ENCODE results near the gene KRR1. TPM values are rescaled to one million over a fixed set of nuclear protein-coding genes. Genes with fewer than 3 reads are reported as not detected.
"Not testable (repeated sequence)": the region's sequence is repeated elsewhere in the genome, so short reads cannot be mapped to it uniquely, and the experiment has no call there.

Gene KRR1
- total RNA-seq, 5 donors from 2014 or later (not counting 1 experiment from before 2014, with no cell fraction given), result 53.7 to 122 (median 66.5) TPM

DNA sequence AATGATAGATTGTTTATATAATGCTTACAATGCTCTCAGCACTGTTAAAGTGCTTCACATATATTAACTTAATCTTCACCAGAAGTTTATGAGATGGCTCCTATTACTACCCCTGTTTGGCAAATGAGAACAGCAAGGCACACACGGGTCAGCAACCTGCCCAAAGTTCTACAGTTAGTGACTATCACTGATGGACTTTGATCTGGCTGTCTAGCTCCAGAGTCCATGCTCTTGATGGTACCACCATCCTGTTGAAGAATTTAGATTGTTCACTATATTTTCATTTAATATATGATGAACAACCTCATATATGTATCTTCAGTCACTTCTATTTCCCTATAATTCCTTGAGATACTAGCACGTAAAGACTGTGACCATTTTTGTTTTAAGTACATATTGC is 20.2 kb downstream of the KRR1 start:
- Histone ChIP-seq H3K4me3 (ENCODE audit: control insufficient read depth in 1 of 2, extremely low read depth in 1 of 2, low read length in 1 of 2) (no peak overlapping the region), H3K36me3 (ENCODE audit: control insufficient read depth in 2 of 2, extremely low read depth in 1 of 2, insufficient read depth in 1 of 2, low read length in 1 of 2) (peaks cover 4 to 52% of the 10 kb centered on the region in 2 donors), H3K27me3 (replicated peaks in 1 of 2; ENCODE audit: control insufficient read depth in 2 of 2, extremely low read depth in 1 of 2, insufficient read depth in 2 of 2, low read length in 1 of 2) (no peaks in the 10 kb centered on the region), H3K4me1 (ENCODE audit: control insufficient read depth in 1 of 2, extremely low read depth in 1 of 2, insufficient read depth in 2 of 2, low read length in 2 of 2) (peaks cover 0 to 9% of the 10 kb centered on the region in 2 experiments), H3K9me3 (no peaks in the 10 kb centered on the region), H3K27ac (ENCODE audit: low read length) (no peak overlapping the region)
- Mint-ChIP-seq H3K4me1 (peaks cover 13 to 57% (median 51%) of the 10 kb centered on the region in 3 donors), H3K4me3 (no peak overlapping the region), H3K27ac (no peak overlapping the region), H3K36me3 (peaks cover 39% of the 10 kb centered on the region), H3K9me3 (no peaks in the 10 kb centered on the region), H3K27me3 (no peaks in the 10 kb centered on the region)
- DNase-seq (no peak), ATAC-seq (replicated peaks in 1 of 4) (no peak)
- no CpG with 5 or more reads among the region's 2 CpGs for WGBS (ENCODE audit: insufficient coverage)
- CTCF ChIA-PET, result interaction anchor here (0.7 to 1.0 kb wide), 2 partner anchors 562 to 967 kb away, joined by 3 to 4 read pairs; no protein-coding TSS in a partner anchor
- POLR2A ChIA-PET, result interaction anchor here in 1 of 2 donors (0.6 kb wide), 3 partner anchors 8 to 11 kb away, joined by 3 to 5 read pairs (median 4); no protein-coding TSS in a partner anchor

GRCh38 chr12:75489613-75490210 is 21.7 kb downstream of the KRR1 start:
- no peaks in the 10 kb centered on the region for H3K9me3 Mint-ChIP-seq
- Histone ChIP-seq H3K27me3 (replicated peaks in 1 of 2; ENCODE audit: control insufficient read depth in 2 of 2, extremely low read depth in 1 of 2, insufficient read depth in 2 of 2, low read length in 1 of 2) (no peaks in the 10 kb centered on the region), H3K9me3 (no peaks in the 10 kb centered on the region), H3K36me3 (ENCODE audit: control insufficient read depth in 2 of 2, extremely low read depth in 1 of 2, insufficient read depth in 1 of 2, low read length in 1 of 2) (peaks cover 4 to 38% of the 10 kb centered on the region in 2 donors), H3K4me1 (ENCODE audit: control insufficient read depth in 1 of 2, extremely low read depth in 1 of 2, insufficient read depth in 2 of 2, low read length in 2 of 2) (peaks cover 2 to 9% of the 10 kb centered on the region in 2 experiments), H3K27ac (ENCODE audit: low read length) (no peak overlapping the region), H3K4me3 (ENCODE audit: control insufficient read depth in 1 of 2, extremely low read depth in 1 of 2, low read length in 1 of 2) (no peak overlapping the region)
- H3K36me3 Mint-ChIP-seq, result peaks cover 39% of the 10 kb centered on the region
- H3K27me3 Mint-ChIP-seq, result no peaks in the 10 kb centered on the region
- WGBS (ENCODE audit: insufficient coverage), result 24% methylated on average over 5 of the region's 7 CpGs
- no peak for DNase-seq
- peaks cover 13 to 68% (median 61%) of the 10 kb centered on the region in 3 donors for H3K4me1 Mint-ChIP-seq
- peak in 3 of 4 experiments; percentile 61 to 70 (median 61) for ATAC-seq (replicated peaks in 1 of 4)
- peak overlapping the region; percentile 71 to 81 for H3K27ac Mint-ChIP-seq
- peak overlapping the region in 1 of 3 donors; percentile 11 for H3K4me3 Mint-ChIP-seq
- ChIA-PET POLR2A (interaction anchor here in 1 of 2 donors (1.0 kb wide), 1 partner anchor 18 kb away, joined by 4 read pairs; no protein-coding TSS in a partner anchor), CTCF (interaction anchor here in 1 of 2 donors (0.7 kb wide), 1 partner anchor 52 kb away, joined by 3 read pairs; no protein-coding TSS in a partner anchor)

DNA sequence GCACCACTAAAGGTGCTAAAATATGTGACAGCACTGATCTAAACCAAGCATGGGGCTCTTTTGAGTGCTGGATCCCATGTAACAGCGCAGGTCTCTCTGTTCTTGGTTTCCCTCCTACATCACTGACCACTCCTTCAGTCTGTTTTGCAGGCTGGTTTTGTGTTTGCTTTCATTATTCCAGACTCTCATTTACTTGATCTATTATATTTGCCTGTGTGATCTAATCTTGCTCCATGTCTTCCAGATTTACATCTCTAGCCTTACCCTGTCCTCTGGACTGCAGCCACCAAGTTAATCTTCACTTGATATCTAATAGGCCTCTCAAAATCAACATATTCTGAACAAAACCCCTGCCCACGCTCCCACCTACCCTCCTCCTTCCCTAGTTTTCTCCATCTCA is 22.2 kb downstream of the KRR1 start:
- H3K4me3 Mint-ChIP-seq, result no peak overlapping the region
- Histone ChIP-seq H3K9me3 (no peaks in the 10 kb centered on the region), H3K36me3 (ENCODE audit: control insufficient read depth in 2 of 2, extremely low read depth in 1 of 2, insufficient read depth in 1 of 2, low read length in 1 of 2) (peaks cover 4 to 34% of the 10 kb centered on the region in 2 donors), H3K27ac (ENCODE audit: low read length) (peak overlapping the region; percentile 6), H3K27me3 (replicated peaks in 1 of 2; ENCODE audit: control insufficient read depth in 2 of 2, extremely low read depth in 1 of 2, insufficient read depth in 2 of 2, low read length in 1 of 2) (no peaks in the 10 kb centered on the region), H3K4me3 (ENCODE audit: control insufficient read depth in 1 of 2, extremely low read depth in 1 of 2, low read length in 1 of 2) (no peak overlapping the region), H3K4me1 (ENCODE audit: control insufficient read depth in 1 of 2, extremely low read depth in 1 of 2, insufficient read depth in 2 of 2, low read length in 2 of 2) (peaks cover 2 to 13% of the 10 kb centered on the region in 2 experiments)
- WGBS (ENCODE audit: insufficient coverage), result 80% methylated on average over 1 of the region's 2 CpGs
- H3K36me3 Mint-ChIP-seq, result peaks cover 44% of the 10 kb centered on the region
- ATAC-seq (replicated peaks in 1 of 4) (no peak), DNase-seq (no peak)
- CTCF ChIA-PET, result interaction anchor here in 1 of 2 donors (1.0 to 1.1 kb wide), 3 partner anchors 15 to 155 kb away, joined by 3 to 4 read pairs (median 3); partner anchors contain the start of gene GLIPR1L1
- H3K27ac Mint-ChIP-seq, result peak overlapping the region; percentile 71 to 81
- peaks cover 18 to 70% (median 65%) of the 10 kb centered on the region in 3 donors for H3K4me1 Mint-ChIP-seq
- H3K9me3 Mint-ChIP-seq, result no peaks in the 10 kb centered on the region
- no peaks in the 10 kb centered on the region for H3K27me3 Mint-ChIP-seq
- POLR2A ChIA-PET, result interaction anchor here in 1 of 2 donors (0.5 to 1.0 kb wide), 2 partner anchors 18 to 652 kb away, joined by 4 to 9 read pairs; no protein-coding TSS in a partner anchor

- no peaks in the 10 kb centered on the region for H3K9me3 ChIP-seq
- DNase-seq (peak in 3 of 35 experiments; percentile 13 to 50 (median 17)), ATAC-seq (replicated peaks in 1 of 4) (peak in 1 of 4 experiments; percentile 40)
- no peaks in the 10 kb centered on the region for H3K27me3 ChIP-seq (replicated peaks in 1 of 2; ENCODE audit: control insufficient read depth in 2 of 2, extremely low read depth in 1 of 2, insufficient read depth in 2 of 2, low read length in 1 of 2)
- Mint-ChIP-seq H3K4me1 (peaks cover 25 to 71% (median 67%) of the 10 kb centered on the region in 3 donors), H3K27me3 (no peaks in the 10 kb centered on the region), H3K27ac (peak overlapping the region; percentile 45 to 58), H3K36me3 (peaks cover 45% of the 10 kb centered on the region), H3K9me3 (no peaks in the 10 kb centered on the region), H3K4me3 (no peak overlapping the region)
- ChIA-PET POLR2A (interaction anchor here (0.5 to 0.6 kb wide), 2 partner anchors 131 to 652 kb away, joined by 3 to 9 read pairs; no protein-coding TSS in a partner anchor), CTCF (interaction anchor here in 1 of 2 donors (1.0 to 1.3 kb wide), 4 partner anchors 9 to 154 kb away, joined by 3 to 4 read pairs (median 3); partner anchors contain the start of gene GLIPR1L1)
- peaks cover 2 to 16% of the 10 kb centered on the region in 2 experiments for H3K4me1 ChIP-seq (ENCODE audit: control insufficient read depth in 1 of 2, extremely low read depth in 1 of 2, insufficient read depth in 2 of 2, low read length in 2 of 2)
- peaks cover 4 to 36% of the 10 kb centered on the region in 2 donors for H3K36me3 ChIP-seq (ENCODE audit: control insufficient read depth in 2 of 2, extremely low read depth in 1 of 2, insufficient read depth in 1 of 2, low read length in 1 of 2)
- H3K27ac ChIP-seq (ENCODE audit: low read length), result no peak overlapping the region
- no peak overlapping the region for H3K4me3 ChIP-seq (ENCODE audit: control insufficient read depth in 1 of 2, extremely low read depth in 1 of 2, low read length in 1 of 2)
Measured at GRCh38 chr12:75488553-75488952, 22.9 kb downstream of the KRR1 start.

- peaks cover 4 to 28% of the 10 kb centered on the region in 2 donors for H3K36me3 ChIP-seq (ENCODE audit: control insufficient read depth in 2 of 2, extremely low read depth in 1 of 2, insufficient read depth in 1 of 2, low read length in 1 of 2)
- CTCF ChIA-PET, result interaction anchor here in 1 of 2 donors (1.3 kb wide), 1 partner anchor 8 kb away, joined by 3 read pairs; no protein-coding TSS in a partner anchor
- no peak overlapping the region for H3K4me3 Mint-ChIP-seq
- H3K9me3 Mint-ChIP-seq, result no peaks in the 10 kb centered on the region
- H3K9me3 ChIP-seq, result no peaks in the 10 kb centered on the region
- no peak overlapping the region for H3K27ac ChIP-seq (ENCODE audit: low read length)
- H3K4me3 ChIP-seq (ENCODE audit: control insufficient read depth in 1 of 2, extremely low read depth in 1 of 2, low read length in 1 of 2), result no peak overlapping the region
- H3K36me3 Mint-ChIP-seq, result peaks cover 48% of the 10 kb centered on the region
- no peaks in the 10 kb centered on the region for H3K27me3 Mint-ChIP-seq
- ATAC-seq (replicated peaks in 1 of 4) (no peak), DNase-seq (no peak)
- H3K4me1 ChIP-seq (ENCODE audit: control insufficient read depth in 1 of 2, extremely low read depth in 1 of 2, insufficient read depth in 2 of 2, low read length in 2 of 2), result peaks cover 8 to 23% of the 10 kb centered on the region in 2 experiments
- POLR2A ChIA-PET, result no interaction called here
- H3K4me1 Mint-ChIP-seq, result peaks cover 37 to 75% (median 73%) of the 10 kb centered on the region in 3 donors
- 80% methylated on average over 1 of the region's 4 CpGs for WGBS (ENCODE audit: insufficient coverage)
- H3K27me3 ChIP-seq (replicated peaks in 1 of 2; ENCODE audit: control insufficient read depth in 2 of 2, extremely low read depth in 1 of 2, insufficient read depth in 2 of 2, low read length in 1 of 2), result no peaks in the 10 kb centered on the region
- peak overlapping the region; percentile 15 to 48 for H3K27ac Mint-ChIP-seq
Measured at GRCh38 chr12:75487308-75487707, 24.1 kb downstream of the KRR1 start.

DNA sequence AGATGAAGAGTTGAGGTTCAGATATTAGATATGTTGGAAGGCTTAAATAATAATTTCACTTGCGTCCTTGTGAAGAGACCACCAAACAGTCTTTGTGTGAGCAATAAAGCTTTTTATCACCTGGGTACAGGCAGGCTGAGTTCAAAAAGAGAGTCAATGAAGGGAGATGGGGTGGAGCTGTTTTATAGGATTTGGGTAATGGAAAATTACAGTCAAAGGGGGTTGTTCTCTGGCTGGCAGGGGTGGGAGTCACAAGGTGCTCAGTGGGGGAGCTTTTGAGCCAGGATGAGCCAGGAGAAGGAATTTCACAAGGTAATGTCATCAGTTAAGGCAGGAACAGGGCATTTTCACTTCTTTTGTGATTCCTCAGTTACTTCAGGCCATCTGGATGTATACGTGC is 27.0 kb downstream of the KRR1 start:
- DNase-seq; H3K27me3 ChIP-seq (replicated peaks in 1 of 2; ENCODE audit: control insufficient read depth in 2 of 2, extremely low read depth in 1 of 2, insufficient read depth in 2 of 2, low read length in 1 of 2); H3K27me3 Mint-ChIP-seq; H3K27ac ChIP-seq (ENCODE audit: low read length); H3K9me3 ChIP-seq; H3K4me3 ChIP-seq (ENCODE audit: control insufficient read depth in 1 of 2, extremely low read depth in 1 of 2, low read length in 1 of 2); ATAC-seq (replicated peaks in 1 of 4); H3K9me3 Mint-ChIP-seq: not testable (repeated sequence)
- 100% methylated on average over 1 of the region's 2 CpGs for WGBS (ENCODE audit: insufficient coverage)
- H3K4me3 Mint-ChIP-seq, result peak overlapping the region; percentile 96 to 98 (median 98)
- ChIA-PET POLR2A (interaction anchor here (0.5 to 3.4 kb wide), 15 partner anchors 11 to 1002 kb away, joined by 3 to 14 read pairs (median 4); partner anchors contain the start of gene KRR1 (in 1 of the 2)), CTCF (interaction anchor here (0.5 to 7.4 kb wide), 28 partner anchors 8 to 972 kb away, joined by 3 to 63 read pairs (median 8); partner anchors contain the start of genes GLIPR1L2 (in 2 of the 2), KRR1 (in 2 of the 2) and GLIPR1L1 (in 1 of the 2))
- Histone ChIP-seq H3K4me1 (ENCODE audit: control insufficient read depth in 1 of 2, extremely low read depth in 1 of 2, insufficient read depth in 2 of 2, low read length in 2 of 2) (peaks cover 25 to 35% of the 10 kb centered on the region in 2 experiments), H3K36me3 (ENCODE audit: control insufficient read depth in 2 of 2, extremely low read depth in 1 of 2, insufficient read depth in 1 of 2, low read length in 1 of 2) (peaks cover 3 to 12% of the 10 kb centered on the region in 2 donors)
- H3K36me3 Mint-ChIP-seq, result peaks cover 36% of the 10 kb centered on the region
- peak overlapping the region; percentile 56 to 72 for H3K27ac Mint-ChIP-seq
- H3K4me1 Mint-ChIP-seq, result peaks cover 56 to 87% (median 86%) of the 10 kb centered on the region in 3 donors
